ENCODE data around the gene DNAJB5. TPM values are rescaled to one million over a fixed set of nuclear protein-coding genes. Genes with fewer than 3 reads are reported as not detected.
"Not testable (repeated sequence)": the region's sequence is repeated elsewhere in the genome, so short reads cannot be mapped to it uniquely, and the experiment has no call there.

Gene DNAJB5
- total RNA-seq, result 3.9 and 4.6 TPM in 2 replicates

- intact Hi-C loops (cut with micrococcal nuclease), result loop anchor here (1.0 to 10.0 kb wide), 24 partner anchors 47 to 1987 kb away; partner anchors contain the start of genes APTX, CCDC107, CREB3 and DNAI1
These were observed at the start of gene DNAJB5 for GRCh38 chr9:34989003-34989945. DNAJB5 (plus strand) TSS chr9:34989745; CDS start chr9:34990631, 886 bp downstream.

GRCh38 chr9:34939989-34940388 is 49.6 kb upstream of the DNAJB5 start:
- intact Hi-C loops (cut with micrococcal nuclease), result not testable (repeated sequence)

GRCh38 chr9:34948451-34948850 is 41.1 kb upstream of the DNAJB5 start:
- intact Hi-C loops (cut with micrococcal nuclease), result no loop called here

GRCh38 chr9:34954225-34954624 is 35.3 kb upstream of the DNAJB5 start:
- intact Hi-C loops (cut with micrococcal nuclease), result no loop called here

- intact Hi-C loops (cut with micrococcal nuclease), result not testable (repeated sequence)
These were observed 33.5 kb upstream of the DNAJB5 start for GRCh38 chr9:34956066-34956465.

GRCh38 chr9:34956648-34957047 is 32.9 kb upstream of the DNAJB5 start:
- intact Hi-C loops (cut with micrococcal nuclease), result no loop called here

DNA sequence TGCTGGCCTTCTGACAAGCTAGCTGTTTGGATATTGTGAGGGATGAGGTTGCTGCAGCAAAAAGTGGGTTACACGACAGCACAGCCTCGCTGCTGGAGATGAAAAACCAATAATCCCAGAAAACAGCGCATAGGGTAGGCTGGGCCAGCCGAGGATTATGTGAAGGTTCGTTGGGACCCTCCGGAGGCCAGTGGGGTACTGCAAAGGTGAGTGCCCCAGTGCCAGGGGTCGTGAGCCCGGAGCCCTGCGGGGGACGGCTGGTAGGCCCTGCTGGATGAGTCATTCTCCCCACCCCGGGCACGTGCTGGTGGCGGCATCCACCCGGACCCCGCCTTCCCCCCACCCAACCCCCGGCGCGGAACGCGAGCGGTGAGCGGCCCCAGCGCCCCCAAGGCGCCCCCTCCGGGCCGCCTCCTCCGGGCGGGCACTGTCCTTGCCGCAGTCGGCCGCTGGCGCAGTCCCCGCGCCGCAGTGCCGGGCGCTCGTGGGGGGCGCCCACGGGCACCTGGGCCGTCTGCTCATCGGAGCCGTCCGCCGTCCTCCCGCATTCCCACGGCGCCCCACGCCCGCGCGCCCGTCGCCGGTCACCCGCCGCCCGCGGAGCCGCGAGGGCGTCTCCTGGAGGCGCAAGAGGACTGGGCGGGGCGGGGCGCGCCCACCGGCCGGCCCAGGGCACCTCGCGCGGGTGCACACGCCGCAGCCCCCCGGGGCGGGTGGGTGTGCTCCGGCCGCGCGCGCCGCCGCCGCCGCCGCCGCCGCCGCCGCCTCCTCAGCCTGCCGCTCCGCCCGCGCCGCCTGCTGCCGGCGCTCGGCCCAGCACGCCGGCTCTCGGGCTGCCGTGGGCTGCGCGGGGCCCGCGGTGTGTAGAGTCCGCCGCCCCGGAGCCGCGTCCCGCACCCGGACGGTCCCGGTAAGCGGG is 31.8 kb upstream of the DNAJB5 start, which contains the start of gene PHF24:
PHF24 (plus strand) TSS at position 794 of the 919 bp plus-strand sequence. CDS start 13,014 bp downstream, outside the sequence.
- intact Hi-C loops (cut with micrococcal nuclease), result loop anchor here (2.0 kb wide), 1 partner anchor 59 kb away; no protein-coding TSS in a partner anchor

DNA sequence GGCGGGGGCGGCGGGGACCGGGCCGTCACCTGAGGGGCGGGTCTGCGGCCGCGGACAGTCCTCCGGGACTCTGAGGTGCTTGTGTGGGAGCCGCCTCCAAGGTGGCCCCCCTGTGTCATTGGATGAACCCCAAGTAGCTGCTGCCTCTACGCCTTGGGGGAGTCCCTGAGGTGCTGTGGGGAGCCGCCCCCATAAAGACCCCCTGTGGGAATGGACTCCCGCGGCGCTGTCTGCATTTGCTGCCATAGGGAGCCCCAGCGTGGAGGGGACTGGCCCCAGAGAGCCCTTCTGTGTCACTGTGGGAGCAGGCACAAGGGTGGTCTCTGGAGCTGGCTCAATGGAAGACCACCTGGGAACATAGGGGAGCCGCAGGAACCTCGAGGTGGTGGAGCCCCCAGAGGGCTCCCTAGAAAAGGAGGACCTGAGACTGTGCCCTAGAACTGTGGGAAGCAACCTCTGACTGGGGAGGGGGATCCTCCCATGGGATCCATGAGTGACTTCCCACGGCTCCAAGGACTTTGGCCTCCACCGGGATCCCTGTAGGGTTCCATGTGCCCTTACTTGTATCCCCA is 31.0 kb upstream of the DNAJB5 start:
- intact Hi-C loops (cut with micrococcal nuclease), result loop anchor here (2.0 kb wide), 1 partner anchor 60 kb away; no protein-coding TSS in a partner anchor

GRCh38 chr9:34959461-34959860 is 30.1 kb upstream of the DNAJB5 start:
- intact Hi-C loops (cut with micrococcal nuclease), result loop anchor here (2.0 kb wide), 1 partner anchor 61 kb away; no protein-coding TSS in a partner anchor

- intact Hi-C loops (cut with micrococcal nuclease), result loop anchor here (1.0 kb wide), 1 partner anchor 21 kb away; no protein-coding TSS in a partner anchor
These were observed 27.7 kb upstream of the DNAJB5 start for GRCh38 chr9:34961574-34962490.

DNA sequence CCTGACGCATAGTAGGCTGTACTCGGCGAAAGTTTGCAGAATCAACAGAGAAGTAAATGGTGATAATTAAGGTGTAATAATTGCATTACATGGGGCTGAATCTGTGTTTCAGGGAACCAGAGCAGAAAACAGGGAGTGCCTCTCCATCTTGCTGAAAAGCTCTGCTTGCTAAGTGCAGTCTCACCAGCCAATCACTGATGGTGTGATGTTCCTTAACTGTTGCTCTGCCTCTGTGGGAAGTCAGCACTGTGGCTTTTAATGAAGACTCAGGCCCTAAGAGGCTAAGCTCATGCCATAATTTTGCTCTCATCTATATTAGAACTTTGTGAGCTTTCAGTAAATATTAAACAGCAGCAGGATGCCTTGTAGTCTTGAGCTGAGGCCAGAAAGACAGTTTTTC is 27.0 kb upstream of the DNAJB5 start:
- intact Hi-C loops (cut with micrococcal nuclease), result loop anchor here (1.0 kb wide), 1 partner anchor 21 kb away; no protein-coding TSS in a partner anchor

DNA sequence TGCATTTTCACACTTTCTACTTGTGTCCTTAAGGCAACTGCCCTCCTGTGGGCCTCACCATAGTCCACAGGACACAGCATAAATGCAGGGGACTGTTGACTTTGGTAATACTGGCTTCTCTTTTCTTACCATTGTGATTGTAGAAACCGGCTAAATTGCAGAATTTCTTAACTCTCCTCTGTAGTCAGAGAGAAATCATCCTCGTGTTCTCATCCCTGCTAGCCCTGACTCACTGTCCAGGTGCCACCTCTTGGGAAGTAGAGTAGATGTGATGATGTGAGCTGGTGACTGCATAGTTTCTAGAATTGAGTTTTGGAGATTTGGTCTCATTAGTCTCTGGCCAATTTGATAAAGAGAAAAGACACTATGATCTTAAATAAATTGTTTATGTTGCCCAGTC is 26.0 kb upstream of the DNAJB5 start:
- intact Hi-C loops (cut with micrococcal nuclease), result no loop called here

DNA sequence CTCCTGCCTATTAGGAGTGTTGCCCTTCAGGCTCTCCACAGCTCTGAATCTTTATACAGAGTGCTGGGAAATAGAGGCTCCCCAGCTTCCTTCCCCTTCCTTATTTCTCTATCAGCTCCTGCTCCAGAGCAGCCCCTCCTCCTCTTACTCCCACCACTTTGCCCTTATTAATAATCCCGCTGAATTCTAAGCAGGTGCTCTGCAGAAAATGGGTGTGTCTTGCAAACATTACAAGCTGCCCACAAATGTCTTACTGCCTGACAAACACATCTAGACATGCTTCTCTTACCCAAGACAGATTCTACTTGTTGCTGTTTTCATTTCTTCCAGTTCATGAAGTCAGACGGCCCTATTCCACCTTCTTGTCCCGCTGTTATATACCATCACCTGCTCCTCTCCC is 25.1 kb upstream of the DNAJB5 start:
- intact Hi-C loops (cut with micrococcal nuclease), result no loop called here

GRCh38 chr9:34971146-34971811 is 18.3 kb upstream of the DNAJB5 start:
- intact Hi-C loops (cut with micrococcal nuclease), result no loop called here

- intact Hi-C loops (cut with micrococcal nuclease), result no loop called here
These were observed 14.9 kb upstream of the DNAJB5 start for GRCh38 chr9:34974664-34975063.

GRCh38 chr9:34976441-34976840 is 13.1 kb upstream of the DNAJB5 start:
- intact Hi-C loops (cut with micrococcal nuclease), result no loop called here

DNA sequence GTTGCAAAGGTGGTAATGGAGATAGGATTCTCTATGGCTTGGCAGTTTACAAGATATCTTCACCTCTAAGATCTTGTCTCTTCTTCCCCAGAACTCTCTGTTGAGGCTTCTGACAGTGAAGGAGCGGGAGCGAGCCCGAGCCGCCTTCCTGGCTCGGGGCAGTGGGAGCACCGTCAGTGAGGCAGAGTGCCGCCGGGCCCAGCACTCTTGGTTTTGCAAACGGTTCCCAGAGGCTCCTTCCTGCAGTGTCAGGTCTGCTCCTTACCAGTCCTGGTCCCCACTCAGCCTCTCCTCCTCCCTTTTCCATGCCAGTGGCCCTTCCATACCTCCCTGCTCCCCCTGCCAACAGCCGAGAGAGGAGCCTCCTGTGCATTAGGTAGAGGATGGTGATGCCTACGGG is 12.6 kb upstream of the DNAJB5 start:
- intact Hi-C loops (cut with micrococcal nuclease), result no loop called here

- intact Hi-C loops (cut with micrococcal nuclease), result loop anchor here (10.0 kb wide), 1 partner anchor 1165 kb away; no protein-coding TSS in a partner anchor
These were observed 9.3 kb upstream of the DNAJB5 start for GRCh38 chr9:34980181-34980761.

DNA sequence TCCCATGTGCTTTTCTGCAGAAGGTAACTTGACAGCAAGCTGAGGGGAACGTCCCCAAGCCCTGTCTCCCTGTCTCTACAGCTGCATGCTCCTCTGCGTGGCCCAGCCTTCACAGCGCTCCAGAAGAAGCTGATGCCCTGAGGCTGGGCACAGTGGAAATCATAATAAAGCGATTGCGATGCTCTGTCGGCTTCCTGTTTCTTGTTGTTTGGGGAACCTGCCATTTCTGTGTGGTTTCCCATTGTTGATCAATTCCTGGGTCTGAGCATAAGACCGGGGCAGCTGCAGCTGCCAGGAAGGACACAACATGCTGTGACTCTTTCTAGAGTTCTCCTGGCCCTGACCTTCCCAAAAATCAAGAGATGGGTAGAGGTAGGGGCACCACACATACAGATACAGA is 7.2 kb upstream of the DNAJB5 start:
- intact Hi-C loops (cut with micrococcal nuclease), result loop anchor here (10.0 kb wide), 1 partner anchor 1162 kb away; no protein-coding TSS in a partner anchor

All from T-helper 1 cell treated with Interleukin-12 subunit alpha and Interleukin-12 subunit beta and Interleukin-4 antibody, amounts not matched to agents 30 ng/mL and 1 ng/mL, for 36 hours (primary cell).